Sigmoid colon (tissue), 4 donors: ENCODE results near the gene TRIML1.

Experiments
- CTCF ChIP-seq, 4 experiments: fragments of 450-650 bp in 3 of 4; fragments of 200-600 bp in 1 of 4; IDR thresholded peaks; one replicate each; pipeline ENCODE4 v1.5.1; 2016 to 2019; ENCODE audit warnings: antibody characterized with exemption in 4 of 4, mild to moderate bottlenecking in 3 of 4, moderate library complexity in 2 of 4
- POLR2A ChIP-seq, 2 donors: fragments of 450-650 bp; IDR thresholded peaks; one replicate each; pipeline ENCODE4 v1.6.1; 2016; ENCODE audit warnings: antibody characterized with exemption in 2 of 2, mild to moderate bottlenecking in 2 of 2, moderate library complexity in 2 of 2
- POLR2AphosphoS5 ChIP-seq, 4 donors: sonication (generic); formaldehyde crosslinking; IDR thresholded peaks; one replicate each; pipeline ENCODE4 v1.6.1; 2017; ENCODE audit warnings: antibody characterized with exemption in 4 of 4

GRCh38 chr4:188138227-188138626 lies 1.0 kb upstream of the TRIML1 start:
- no peak for TF ChIP-seq CTCF (IDR thresholded peaks at IDR 0.05)
- TF ChIP-seq POLR2A (IDR thresholded peaks at IDR 0.05) = no peak
- no peak for TF ChIP-seq POLR2AphosphoS5 (IDR thresholded peaks at IDR 0.05)
